Skeletal muscle satellite cell (primary cell): ENCODE results near the gene AFF4. TPM values are rescaled to one million over a fixed set of nuclear protein-coding genes. Genes with fewer than 3 reads are reported as not detected.
A peak's percentile ranks its signal among the peaks of the same experiment; 100 is the strongest.
"Not testable (repeated sequence)": the region's sequence is repeated elsewhere in the genome, so short reads cannot be mapped to it uniquely, and the experiment has no call there.

Experiments
- H3K27me3 ChIP-seq: 2 replicates; pipeline ENCODE4 v1.7.0; 2013; ENCODE audit warnings: low read length; ENCODE audit not compliant: control insufficient read depth, insufficient read depth
- H3K36me3 ChIP-seq: 2 replicates; pipeline ENCODE4 v1.7.0; 2013; ENCODE audit warnings: mild to moderate bottlenecking, control low read depth, low read length; ENCODE audit not compliant: insufficient read depth
- H3K4me1 ChIP-seq: 2 replicates; pipeline ENCODE4 v1.7.0; 2013; ENCODE audit warnings: low read length; ENCODE audit not compliant: control insufficient read depth, insufficient read depth
- H3K4me2 ChIP-seq: 2 replicates; pipeline ENCODE4 v1.7.0; 2013; ENCODE audit warnings: mild to moderate bottlenecking, low read length
- H3K4me3 ChIP-seq: 2 replicates; pipeline ENCODE4 v1.7.0; 2013; ENCODE audit warnings: low read length
- H3K9ac ChIP-seq: 2 replicates; pipeline ENCODE4 v1.7.0; 2013; ENCODE audit warnings: mild to moderate bottlenecking, low read depth, low read length, moderate library complexity
- H3K9me3 ChIP-seq: replicated peaks from 2 replicates; pipeline ENCODE4 v1.7.0; 2013; ENCODE audit warnings: mild to moderate bottlenecking, control low read depth, low read length
- total RNA-seq: library from RNA; depleted of rRNA; stranded (reverse); fragments of >200 nt; gene quantifications from 2 replicates; pipeline ENCODE4 v1.2.3, GENCODE V29; 2012; rRNA removed

Gene AFF4
- 53.0 and 56.1 TPM in 2 replicates for total RNA-seq

GRCh38 chr5:132963171-132964104 is at the start of gene AFF4:
Gene AFF4, minus strand, starts transcription at chr5:132963634. Its CDS starts 26,445 bp downstream, at chr5:132937189.
- peaks cover 21% of the 10 kb centered on the region for H3K4me1 ChIP-seq
- no peaks in the 10 kb centered on the region for H3K27me3 ChIP-seq
- H3K4me2 ChIP-seq = peak within 1 kb of the TSS; percentile 73
- peak within 1 kb of the TSS; percentile 78 for H3K4me3 ChIP-seq
- H3K9ac ChIP-seq = peak within 1 kb of the TSS; percentile 97
- no peaks in the 10 kb centered on the region for H3K36me3 ChIP-seq
- no peaks in the 10 kb centered on the region for H3K9me3 ChIP-seq

GRCh38 chr5:133008455-133008854 is 45.0 kb upstream of the AFF4 start:
- not testable (repeated sequence) for H3K4me2 ChIP-seq, H3K36me3 ChIP-seq, H3K4me3 ChIP-seq, H3K9me3 ChIP-seq, H3K4me1 ChIP-seq, H3K9ac ChIP-seq, H3K27me3 ChIP-seq

GRCh38 chr5:133006653-133007052 is 43.2 kb upstream of the AFF4 start:
- Histone ChIP-seq H3K9me3 (no peaks in the 10 kb centered on the region), H3K27me3 (no peaks in the 10 kb centered on the region), H3K4me2 (no peak overlapping the region), H3K36me3 (peaks cover 12% of the 10 kb centered on the region), H3K4me1 (no peaks in the 10 kb centered on the region), H3K9ac (no peak overlapping the region), H3K4me3 (no peak overlapping the region)

GRCh38 chr5:132999246-132999645 is 35.8 kb upstream of the AFF4 start:
- Histone ChIP-seq H3K4me3 (no peak overlapping the region), H3K4me1 (no peaks in the 10 kb centered on the region)

GRCh38 chr5:132998556-132998955 is 35.1 kb upstream of the AFF4 start:
- H3K4me2 ChIP-seq = no peak overlapping the region
- no peak overlapping the region for H3K4me3 ChIP-seq
- H3K27me3 ChIP-seq = no peaks in the 10 kb centered on the region
- no peaks in the 10 kb centered on the region for H3K4me1 ChIP-seq
- H3K36me3 ChIP-seq = peaks cover 5% of the 10 kb centered on the region
- no peaks in the 10 kb centered on the region for H3K9me3 ChIP-seq
- H3K9ac ChIP-seq = no peak overlapping the region

More at GRCh38 chr5:132999246-132999645, 35.8 kb upstream of the AFF4 start:
- peaks cover 5% of the 10 kb centered on the region for H3K36me3 ChIP-seq
- H3K4me2 ChIP-seq = no peak overlapping the region
- H3K9ac ChIP-seq = no peak overlapping the region
- no peaks in the 10 kb centered on the region for H3K27me3 ChIP-seq
- H3K9me3 ChIP-seq = no peaks in the 10 kb centered on the region

GRCh38 chr5:132996307-132996706 is 32.9 kb upstream of the AFF4 start:
- Histone ChIP-seq H3K4me2 (no peak overlapping the region), H3K9me3 (no peaks in the 10 kb centered on the region), H3K9ac (no peak overlapping the region), H3K4me3 (no peak overlapping the region), H3K4me1 (no peaks in the 10 kb centered on the region), H3K36me3 (no peaks in the 10 kb centered on the region), H3K27me3 (no peaks in the 10 kb centered on the region)

GRCh38 chr5:132987531-132988408 is 24.3 kb upstream of the AFF4 start:
- Histone ChIP-seq H3K4me3 (no peak overlapping the region), H3K9me3 (no peaks in the 10 kb centered on the region), H3K9ac (no peak overlapping the region), H3K4me2 (no peak overlapping the region), H3K27me3 (no peaks in the 10 kb centered on the region), H3K36me3 (no peaks in the 10 kb centered on the region), H3K4me1 (no peaks in the 10 kb centered on the region)

GRCh38 chr5:132982971-132983370 is 19.5 kb upstream of the AFF4 start:
- H3K9me3 ChIP-seq, H3K4me2 ChIP-seq, H3K9ac ChIP-seq, H3K4me3 ChIP-seq, H3K27me3 ChIP-seq, H3K36me3 ChIP-seq, H3K4me1 ChIP-seq: not testable (repeated sequence)

- Histone ChIP-seq H3K9me3 (peaks cover 2% of the 10 kb centered on the region), H3K4me1 (no peaks in the 10 kb centered on the region), H3K4me3 (no peak overlapping the region), H3K36me3 (no peaks in the 10 kb centered on the region), H3K27me3 (no peaks in the 10 kb centered on the region), H3K9ac (no peak overlapping the region), H3K4me2 (no peak overlapping the region)
These were observed 17.9 kb upstream of the AFF4 start for GRCh38 chr5:132981288-132981687.

GRCh38 chr5:132979976-132980375 is 16.5 kb upstream of the AFF4 start:
- H3K4me3 ChIP-seq = no peak overlapping the region
- peaks cover 2% of the 10 kb centered on the region for H3K9me3 ChIP-seq
- H3K4me2 ChIP-seq = no peak overlapping the region
- no peaks in the 10 kb centered on the region for H3K36me3 ChIP-seq
- no peaks in the 10 kb centered on the region for H3K27me3 ChIP-seq
- H3K4me1 ChIP-seq = no peaks in the 10 kb centered on the region
- no peak overlapping the region for H3K9ac ChIP-seq

- peaks cover 2% of the 10 kb centered on the region for H3K9me3 ChIP-seq
These were observed 16.0 kb upstream of the AFF4 start for GRCh38 chr5:132979367-132979940.

More at GRCh38 chr5:132979367-132979940, 16.0 kb upstream of the AFF4 start:
- H3K9ac ChIP-seq = no peak overlapping the region
- H3K36me3 ChIP-seq = no peaks in the 10 kb centered on the region
- H3K4me3 ChIP-seq = no peak overlapping the region
- H3K4me1 ChIP-seq = no peaks in the 10 kb centered on the region
- no peaks in the 10 kb centered on the region for H3K27me3 ChIP-seq
- no peak overlapping the region for H3K4me2 ChIP-seq
